T-cell (primary cell): Measurements from ENCODE around the gene FPGS. TPM values are rescaled to one million over a fixed set of nuclear protein-coding genes. Genes with fewer than 3 reads are reported as not detected.
A peak's percentile ranks its signal among the peaks of the same experiment; 100 is the strongest.

Source experiments
- ATAC-seq, 4 experiments: fragments of 200-7000 bp in 3 of 4; fragments of 150-1000 bp in 1 of 4; cut with Tn5 transposase; replicated peaks in 1 of 4; 1 replicate in 3 of 4; 2 replicates in 1 of 4; pipeline ENCODE4 v1.10.0; 2021; ENCODE audit warnings: moderate library complexity in 3 of 4, mild to moderate bottlenecking in 2 of 4, moderate number of reproducible peaks in 1 of 4
- CTCF ChIA-PET, 2 donors: fragments of 300-600 bp; sonication (Branson Sonifier 250); formaldehyde crosslinking; loops; one replicate each; lab custom pipeline; 2022; ENCODE audit warnings: antibody characterized with exemption in 2 of 2; lab: Charles Lee
- POLR2A ChIA-PET, 2 donors: fragments of 300-600 bp; sonication (Branson Sonifier 250); formaldehyde crosslinking; loops; one replicate each; lab custom pipeline; 2022; ENCODE audit warnings: antibody characterized with exemption in 2 of 2; lab: Charles Lee
- DNase-seq, 35 experiments: peaks; one replicate each; pipeline versions ENCODE4 v3.0.0 to v3.0.0-alpha.2; 2013 to 2023
- H3K27ac ChIP-seq: one replicate; pipeline ENCODE4 v1.5.1; 2013; ENCODE audit warnings: low read length
- H3K27me3 ChIP-seq, 2 experiments: replicated peaks in 1 of 2; 1 replicate in 1 of 2; 2 replicates in 1 of 2; pipeline versions ENCODE4 v1.6.1 to v1.7.0; 2013; ENCODE audit warnings: low read length in 1 of 2, mixed read lengths in 1 of 2; ENCODE audit not compliant: control insufficient read depth in 2 of 2, insufficient read depth in 2 of 2; ENCODE audit errors: extremely low read depth in 1 of 2
- H3K36me3 ChIP-seq, 2 donors: 1 replicate in 1 of 2; 2 replicates in 1 of 2; pipeline versions ENCODE4 v1.6.1 to v1.7.0; 2013; ENCODE audit warnings: low read length in 1 of 2; ENCODE audit not compliant: control insufficient read depth in 2 of 2, insufficient read depth in 1 of 2; ENCODE audit errors: extremely low read depth in 1 of 2
- H3K4me1 ChIP-seq, 2 experiments: 1 replicate in 1 of 2; 2 replicates in 1 of 2; pipeline versions ENCODE4 v1.6.1 to v1.7.0; 2013; ENCODE audit warnings: low read length in 2 of 2, mixed read lengths in 1 of 2; ENCODE audit not compliant: insufficient read depth in 2 of 2, control insufficient read depth in 1 of 2; ENCODE audit errors: extremely low read depth in 1 of 2
- H3K4me3 ChIP-seq, 2 donors: 1 replicate in 1 of 2; 2 replicates in 1 of 2; pipeline versions ENCODE4 v1.5.1 to v1.7.0; 2013; ENCODE audit warnings: mild to moderate bottlenecking in 2 of 2, low read length in 1 of 2, moderate library complexity in 1 of 2; ENCODE audit not compliant: control insufficient read depth in 1 of 2; ENCODE audit errors: extremely low read depth in 1 of 2
- H3K9me3 ChIP-seq: 2 replicates; pipeline ENCODE4 v1.7.0; 2013
- H3K27ac Mint-ChIP-seq, 2 donors: one replicate each; pipeline ENCODE4 v1.8.0; 2020 to 2021; ENCODE audit warnings: mild to moderate bottlenecking in 2 of 2, mixed read lengths in 2 of 2
- H3K27me3 Mint-ChIP-seq, 2 donors: one replicate each; pipeline ENCODE4 v1.8.0; 2021 to 2022; ENCODE audit warnings: mixed read lengths in 2 of 2
- H3K36me3 Mint-ChIP-seq: one replicate; pipeline ENCODE4 v1.8.0; 2021; ENCODE audit warnings: mixed read lengths
- H3K4me1 Mint-ChIP-seq, 3 donors: one replicate each; pipeline ENCODE4 v1.8.0; 2020 to 2022; ENCODE audit warnings: mixed read lengths in 3 of 3, mild to moderate bottlenecking in 1 of 3
- H3K4me3 Mint-ChIP-seq, 3 donors: one replicate each; pipeline ENCODE4 v1.8.0; 2020 to 2022; ENCODE audit warnings: mild to moderate bottlenecking in 3 of 3, mixed read lengths in 3 of 3, moderate library complexity in 3 of 3
- H3K9me3 Mint-ChIP-seq, 3 donors: one replicate each; pipeline ENCODE4 v1.8.0; 2020 to 2022; ENCODE audit warnings: mixed read lengths in 3 of 3
- WGBS: methylation state at CpG from one replicate; pipeline ENCODE4 v1.1.5; 2013; ENCODE audit warnings: missing lambda C conversion rate; ENCODE audit not compliant: insufficient coverage; 5-methylcytosine and 5-hydroxymethylcytosine counted together
- total RNA-seq, 35 experiments: library from RNA in 6 of 35; stranded (reverse) in 6 of 35; fragments of 120-200 nt in 1 of 35; gene quantifications; one replicate each; pipeline versions ENCODE4 v1.2.1 to v1.2.4 and lab custom pipeline; 2013 to 2026

The FPGS gene
- total RNA-seq, 5 donors from 2014 or later (not counting 1 experiment from before 2014, with no cell fraction given) = 78.4 to 151 (median 139) TPM

DNA sequence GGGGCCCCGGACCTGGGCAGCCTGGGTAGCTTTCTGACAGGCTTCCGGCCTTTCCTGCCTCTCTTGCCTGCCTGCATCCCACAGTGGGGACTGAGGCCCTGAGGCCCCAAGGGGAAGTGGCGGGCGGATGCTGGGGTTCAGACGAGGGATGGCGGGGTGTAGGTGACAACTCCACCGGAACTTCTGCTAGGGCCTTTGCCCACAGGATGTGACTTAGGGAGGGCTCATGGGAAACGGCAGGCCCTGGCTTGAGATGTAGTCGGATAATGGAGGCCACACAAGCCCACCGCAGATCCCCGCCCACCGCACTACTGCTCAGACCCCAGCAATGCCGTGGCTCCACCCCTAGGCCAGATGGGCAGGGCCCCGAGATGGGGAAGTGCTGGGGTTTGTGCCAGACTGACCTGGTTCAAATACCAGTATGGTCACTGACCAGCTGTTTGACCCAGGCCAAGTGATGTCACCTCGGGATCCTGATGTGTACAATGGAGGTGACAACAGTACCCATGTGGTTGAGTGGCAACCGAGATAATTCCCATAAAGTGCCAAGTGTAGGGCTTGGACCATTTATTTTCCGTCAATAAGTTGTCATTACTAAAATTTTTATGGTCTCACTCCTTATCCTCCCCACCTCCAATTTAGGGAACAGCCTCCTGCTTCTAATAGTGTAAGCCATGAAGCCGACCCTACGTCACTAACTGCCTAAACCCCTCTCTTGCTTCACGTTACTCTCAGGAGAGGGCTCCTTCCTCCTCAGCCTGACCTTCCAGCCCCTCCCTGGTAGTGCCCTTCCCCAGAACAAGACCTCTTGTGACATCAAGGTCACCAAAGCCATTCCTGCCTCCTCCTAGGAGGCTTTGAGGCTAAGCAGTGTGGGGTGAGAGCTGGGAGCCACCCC is 19.3 kb upstream of the FPGS start:
- ChIA-PET POLR2A (interaction anchor here in 1 of 2 donors (1.2 kb wide), 1 partner anchor 12 kb away, joined by 4 read pairs; no protein-coding TSS in a partner anchor), CTCF (interaction anchor here in 1 of 2 donors (0.6 to 2.0 kb wide), 3 partner anchors 19 to 133 kb away, joined by 3 to 6 read pairs (median 4); partner anchors contain the start of genes ST6GALNAC4 and TOR2A)
- Histone ChIP-seq H3K4me1 (peaks cover 38 to 86% of the 10 kb centered on the region in 2 experiments), H3K9me3 (no peaks in the 10 kb centered on the region), H3K4me3 (peak overlapping the region; percentile 22 to 35), H3K27me3 (no peaks in the 10 kb centered on the region), H3K36me3 (peaks cover 5 to 13% of the 10 kb centered on the region in 2 donors), H3K27ac (peak overlapping the region; percentile 94)
- Mint-ChIP-seq H3K27me3 (no peaks in the 10 kb centered on the region), H3K36me3 (peaks cover 10% of the 10 kb centered on the region), H3K4me1 (peaks cover 70 to 75% (median 74%) of the 10 kb centered on the region in 3 donors), H3K4me3 (peak overlapping the region; percentile 51 to 68 (median 59)), H3K27ac (peak overlapping the region; percentile 96 to 97), H3K9me3 (no peaks in the 10 kb centered on the region)
- ATAC-seq (peak; percentile 5 to 29 (median 16)), DNase-seq (peak; percentile 56 to 87 (median 75))
- WGBS = 8% methylated on average over 9 of the region's 20 CpGs

- Histone ChIP-seq H3K4me1 (peaks cover 25 to 84% of the 10 kb centered on the region in 2 experiments), H3K9me3 (no peaks in the 10 kb centered on the region), H3K27ac (peak overlapping the region; percentile 94), H3K27me3 (no peaks in the 10 kb centered on the region), H3K36me3 (peaks cover 9 to 32% of the 10 kb centered on the region in 2 donors), H3K4me3 (peak overlapping the region; percentile 25 to 55)
- peak overlapping the region; percentile 96 to 97 for H3K27ac Mint-ChIP-seq
- ATAC-seq = peak; percentile 59 to 67 (median 60)
- DNase-seq = peak; percentile 72 to 94 (median 85)
- peaks cover 19% of the 10 kb centered on the region for H3K36me3 Mint-ChIP-seq
- CTCF ChIA-PET = interaction anchor here (0.6 to 2.2 kb wide), 17 partner anchors 9 to 282 kb away, joined by 3 to 31 read pairs (median 3); partner anchors contain the start of genes NAIF1 (in 1 of the 2), SLC25A25 (in 1 of the 2) and TOR2A (in 1 of the 2)
- POLR2A ChIA-PET = interaction anchor here in 1 of 2 donors (0.6 to 1.0 kb wide), 3 partner anchors 121 to 337 kb away, joined by 4 to 7 read pairs (median 7); partner anchors contain the start of gene ST6GALNAC4
- under 1% methylated on average over 89 of the region's 123 CpGs for WGBS
- H3K27me3 Mint-ChIP-seq = no peaks in the 10 kb centered on the region
- H3K9me3 Mint-ChIP-seq = no peaks in the 10 kb centered on the region
- peaks cover 67 to 74% (median 70%) of the 10 kb centered on the region in 3 donors for H3K4me1 Mint-ChIP-seq
- peak overlapping the region; percentile 68 to 91 (median 88) for H3K4me3 Mint-ChIP-seq
These were observed 17.4 kb upstream of the FPGS start for GRCh38 chr9:127785023-127785932.

DNA sequence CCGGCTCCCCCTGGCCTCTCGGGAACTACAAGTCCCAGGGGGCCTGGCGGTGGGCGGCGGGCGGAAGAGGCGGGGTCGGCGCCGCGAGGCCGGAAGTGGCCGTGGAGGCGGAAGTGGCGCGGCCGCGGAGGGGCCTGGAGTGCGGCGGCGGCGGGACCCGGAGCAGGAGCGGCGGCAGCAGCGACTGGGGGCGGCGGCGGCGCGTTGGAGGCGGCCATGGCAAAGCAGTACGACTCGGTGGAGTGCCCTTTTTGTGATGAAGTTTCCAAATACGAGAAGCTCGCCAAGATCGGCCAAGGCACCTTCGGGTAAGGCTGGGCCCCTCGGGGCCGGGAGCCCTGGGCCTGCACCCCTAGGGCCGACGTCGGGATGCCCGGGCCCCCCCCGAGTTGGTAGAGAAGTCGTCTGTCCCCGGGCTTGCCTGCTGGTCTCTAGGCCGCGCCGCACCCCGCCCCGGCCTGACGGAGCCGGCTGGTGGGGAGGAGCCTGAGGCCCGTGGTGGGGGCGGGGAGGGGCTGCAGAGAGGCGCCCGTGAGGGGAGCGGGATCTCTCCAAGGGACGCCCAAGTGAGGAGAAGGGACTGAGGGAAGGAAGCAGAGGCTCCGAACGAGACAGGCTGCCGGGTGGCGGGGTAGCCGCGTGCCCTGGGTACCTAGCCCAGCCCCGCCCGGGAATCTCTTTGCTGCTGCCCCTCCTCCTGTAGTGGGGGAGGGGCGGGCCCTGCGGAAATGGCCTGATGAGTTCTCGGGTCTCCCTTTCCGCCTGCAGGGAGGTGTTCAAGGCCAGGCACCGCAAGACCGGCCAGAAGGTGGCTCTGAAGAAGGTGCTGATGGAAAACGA is 16.5 kb upstream of the FPGS start, which contains the start of gene CDK9:
TSS of gene CDK9 (plus strand) at position 102 of the 840 bp plus-strand sequence. CDS start at position 217, 115 bp downstream.
- no peaks in the 10 kb centered on the region for H3K9me3 ChIP-seq
- peak within 1 kb of the TSS; percentile 86 to 91 (median 88) for H3K4me3 Mint-ChIP-seq
- 0% methylated on average over 58 of the region's 75 CpGs for WGBS
- H3K36me3 Mint-ChIP-seq = peaks cover 22% of the 10 kb centered on the region
- no peaks in the 10 kb centered on the region for H3K9me3 Mint-ChIP-seq
- peak; percentile 76 to 96 (median 89) for DNase-seq
- peaks cover 62 to 70% (median 63%) of the 10 kb centered on the region in 3 donors for H3K4me1 Mint-ChIP-seq
- peaks cover 21 to 77% of the 10 kb centered on the region in 2 experiments for H3K4me1 ChIP-seq
- ChIA-PET CTCF (interaction anchor here (0.6 to 2.2 kb wide), 11 partner anchors 10 to 281 kb away, joined by 3 to 31 read pairs (median 3); partner anchors contain the start of genes NAIF1 (in 1 of the 2), SLC25A25 (in 1 of the 2) and TOR2A (in 1 of the 2)), POLR2A (interaction anchor here (0.6 to 1.0 kb wide), 6 partner anchors 11 to 338 kb away, joined by 3 to 7 read pairs (median 4); partner anchors contain the start of gene ST6GALNAC4 (in 1 of the 2))
- ATAC-seq = peak; percentile 66 to 76 (median 72)
- H3K4me3 ChIP-seq = peak within 1 kb of the TSS; percentile 75 to 93
- no peaks in the 10 kb centered on the region for H3K27me3 ChIP-seq
- no peaks in the 10 kb centered on the region for H3K27me3 Mint-ChIP-seq
- H3K36me3 ChIP-seq = peaks cover 11 to 41% of the 10 kb centered on the region in 2 donors
- peak within 1 kb of the TSS; percentile 96 to 97 for H3K27ac Mint-ChIP-seq
- H3K27ac ChIP-seq = peak within 1 kb of the TSS; percentile 94

DNA sequence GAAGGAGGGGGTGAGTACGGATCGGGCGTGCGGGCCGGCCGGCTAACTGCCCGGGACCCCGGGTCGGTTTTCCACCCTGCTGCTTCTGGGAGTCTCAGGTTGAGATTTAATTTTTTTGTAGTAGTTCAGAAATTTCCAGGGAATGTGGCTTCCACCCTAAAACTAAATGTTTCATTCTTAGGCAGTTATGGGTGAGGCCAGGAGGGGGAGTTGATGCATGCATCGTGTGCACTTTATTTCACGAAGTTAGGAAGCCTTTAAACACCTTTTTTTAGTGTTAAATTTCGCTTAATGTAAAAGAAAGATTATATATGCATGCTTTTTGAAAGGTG is 15.9 kb upstream of the FPGS start:
- Histone ChIP-seq H3K4me1 (peaks cover 21 to 71% of the 10 kb centered on the region in 2 experiments), H3K27ac (peak overlapping the region; percentile 61), H3K27me3 (no peaks in the 10 kb centered on the region), H3K36me3 (peaks cover 12 to 42% of the 10 kb centered on the region in 2 donors), H3K4me3 (peak overlapping the region; percentile 75 to 93), H3K9me3 (no peaks in the 10 kb centered on the region)
- H3K9me3 Mint-ChIP-seq = no peaks in the 10 kb centered on the region
- H3K27ac Mint-ChIP-seq = peak overlapping the region; percentile 87 to 89
- ChIA-PET POLR2A (no interaction called here), CTCF (interaction anchor here in 1 of 2 donors (0.6 kb wide), 2 partner anchors 10 to 83 kb away, joined by 3 read pairs; no protein-coding TSS in a partner anchor)
- peak overlapping the region; percentile 86 to 91 (median 88) for H3K4me3 Mint-ChIP-seq
- peak in 2 of 35 experiments; percentile 24 to 54 for DNase-seq
- no peaks in the 10 kb centered on the region for H3K27me3 Mint-ChIP-seq
- peaks cover 56 to 65% (median 59%) of the 10 kb centered on the region in 3 donors for H3K4me1 Mint-ChIP-seq
- H3K36me3 Mint-ChIP-seq = peaks cover 22% of the 10 kb centered on the region
- no CpG with 5 or more reads among the region's 12 CpGs for WGBS
- ATAC-seq = no peak

DNA sequence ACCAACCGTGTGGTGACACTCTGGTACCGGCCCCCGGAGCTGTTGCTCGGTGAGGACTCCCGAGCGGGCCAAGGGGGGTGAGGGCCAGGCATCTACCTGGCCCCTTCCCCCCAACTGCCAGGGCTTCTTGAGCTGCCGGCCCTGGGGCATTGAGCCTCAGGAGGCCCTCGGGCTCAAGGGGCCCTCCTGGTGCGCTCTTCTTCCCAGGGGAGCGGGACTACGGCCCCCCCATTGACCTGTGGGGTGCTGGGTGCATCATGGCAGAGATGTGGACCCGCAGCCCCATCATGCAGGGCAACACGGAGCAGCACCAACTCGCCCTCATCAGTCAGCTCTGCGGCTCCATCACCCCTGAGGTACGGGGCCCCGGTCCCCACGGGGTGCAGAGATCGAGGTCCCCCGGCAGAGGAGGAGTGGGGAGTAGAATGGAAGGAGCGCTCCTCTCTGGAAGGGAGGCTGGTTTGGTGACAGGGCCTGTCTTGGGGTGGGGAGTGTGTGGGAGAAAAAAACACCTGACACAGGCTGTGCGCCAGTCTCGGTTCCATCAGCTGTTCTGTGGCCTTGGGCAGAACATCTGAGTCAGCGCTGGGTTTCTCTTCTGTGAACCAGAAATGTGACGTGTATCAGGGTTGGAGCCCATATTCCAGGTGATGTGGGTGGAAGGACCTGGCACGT is 14.2 kb upstream of the FPGS start:
- Histone ChIP-seq H3K4me1 (peaks cover 16 to 54% of the 10 kb centered on the region in 2 experiments), H3K9me3 (no peaks in the 10 kb centered on the region), H3K4me3 (no peak overlapping the region), H3K27ac (no peak overlapping the region), H3K36me3 (peaks cover 14 to 51% of the 10 kb centered on the region in 2 donors), H3K27me3 (no peaks in the 10 kb centered on the region)
- H3K27me3 Mint-ChIP-seq = no peaks in the 10 kb centered on the region
- peaks cover 43 to 55% (median 48%) of the 10 kb centered on the region in 3 donors for H3K4me1 Mint-ChIP-seq
- ChIA-PET POLR2A (no interaction called here), CTCF (interaction anchor here in 1 of 2 donors (0.7 kb wide), 1 partner anchor 82 kb away, joined by 5 read pairs; no protein-coding TSS in a partner anchor)
- H3K36me3 Mint-ChIP-seq = peaks cover 26% of the 10 kb centered on the region
- H3K27ac Mint-ChIP-seq = no peak overlapping the region
- H3K4me3 Mint-ChIP-seq = no peak overlapping the region
- H3K9me3 Mint-ChIP-seq = no peaks in the 10 kb centered on the region
- 75% methylated on average over 13 of the region's 26 CpGs for WGBS
- ATAC-seq (no peak), DNase-seq (no peak)
